Lower leg skin (tissue), 4 donors: Measurements from ENCODE around the gene STAC3. TPM values are rescaled to one million over a fixed set of nuclear protein-coding genes. Genes with fewer than 3 reads are reported as not detected.

ENCODE experiments used
- DNase-seq, 2 donors: peaks; one replicate each; pipeline ENCODE4 v3.0.0-alpha.2; 2019; ENCODE audit warnings: low spot score in 2 of 2
- H3K4me3 ChIP-seq: fragments of 200-600 bp; sonication (generic); 2 replicates; pipeline ENCODE4 v1.5.1; 2017; ENCODE audit warnings: mild to moderate bottlenecking, low read depth; ENCODE audit not compliant: poor library complexity, severe bottlenecking
- POLR2A ChIP-seq, 2 donors: fragments of 450-650 bp; IDR thresholded peaks; one replicate each; pipeline ENCODE4 v1.6.1; 2016 to 2017; ENCODE audit warnings: antibody characterized with exemption in 2 of 2, mild to moderate bottlenecking in 1 of 2, moderate library complexity in 1 of 2
- WGBS, 2 donors: methylation state at CpG; one replicate each; pipeline ENCODE4 v1.1.5; 2018; 5-methylcytosine and 5-hydroxymethylcytosine counted together
- intact Hi-C: fragments of 100-400 bp; cut with DNase I; formaldehyde crosslinking; loops from one replicate; pipeline ENCODE4 v1.15.0; 2023; ENCODE audit warnings: low total_unique reads
- total RNA-seq, 4 donors: library from RNA; depleted of rRNA; stranded (reverse); fragments of >200 nt; gene quantifications; one replicate each; pipeline ENCODE4 v1.1.0, GENCODE V29; 2016
- TF ChIP-seq, protein P1 (sequence below), 3 donors: fragments of 450-650 bp; IDR thresholded peaks; one replicate each; pipeline ENCODE4 v1.5.1; 2016; ENCODE audit warnings: antibody characterized with exemption in 3 of 3, mild to moderate bottlenecking in 3 of 3, moderate library complexity in 2 of 3

The STAC3 gene
- total RNA-seq, 4 donors from 2014 or later: 0.71 to 3.8 (median 1.5) TPM

GRCh38 chr12:57214398-57214781 lies 36.6 kb downstream of the STAC3 start:
- peak in 1 of 2 donors; percentile 92 for DNase-seq
- TF ChIP-seq, protein P1, sequence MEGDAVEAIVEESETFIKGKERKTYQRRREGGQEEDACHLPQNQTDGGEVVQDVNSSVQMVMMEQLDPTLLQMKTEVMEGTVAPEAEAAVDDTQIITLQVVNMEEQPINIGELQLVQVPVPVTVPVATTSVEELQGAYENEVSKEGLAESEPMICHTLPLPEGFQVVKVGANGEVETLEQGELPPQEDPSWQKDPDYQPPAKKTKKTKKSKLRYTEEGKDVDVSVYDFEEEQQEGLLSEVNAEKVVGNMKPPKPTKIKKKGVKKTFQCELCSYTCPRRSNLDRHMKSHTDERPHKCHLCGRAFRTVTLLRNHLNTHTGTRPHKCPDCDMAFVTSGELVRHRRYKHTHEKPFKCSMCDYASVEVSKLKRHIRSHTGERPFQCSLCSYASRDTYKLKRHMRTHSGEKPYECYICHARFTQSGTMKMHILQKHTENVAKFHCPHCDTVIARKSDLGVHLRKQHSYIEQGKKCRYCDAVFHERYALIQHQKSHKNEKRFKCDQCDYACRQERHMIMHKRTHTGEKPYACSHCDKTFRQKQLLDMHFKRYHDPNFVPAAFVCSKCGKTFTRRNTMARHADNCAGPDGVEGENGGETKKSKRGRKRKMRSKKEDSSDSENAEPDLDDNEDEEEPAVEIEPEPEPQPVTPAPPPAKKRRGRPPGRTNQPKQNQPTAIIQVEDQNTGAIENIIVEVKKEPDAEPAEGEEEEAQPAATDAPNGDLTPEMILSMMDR (IDR thresholded peaks at IDR 0.05): no peak
- no peak for TF ChIP-seq POLR2A (IDR thresholded peaks at IDR 0.05)
- no peak overlapping the region for H3K4me3 ChIP-seq
- intact Hi-C loops: loop anchor here (2.0 kb wide), 1 partner anchor 26 kb away; no protein-coding TSS in a partner anchor
- WGBS, 2 donors: 2% methylated on average over 14 of the region's 14 CpGs

DNA sequence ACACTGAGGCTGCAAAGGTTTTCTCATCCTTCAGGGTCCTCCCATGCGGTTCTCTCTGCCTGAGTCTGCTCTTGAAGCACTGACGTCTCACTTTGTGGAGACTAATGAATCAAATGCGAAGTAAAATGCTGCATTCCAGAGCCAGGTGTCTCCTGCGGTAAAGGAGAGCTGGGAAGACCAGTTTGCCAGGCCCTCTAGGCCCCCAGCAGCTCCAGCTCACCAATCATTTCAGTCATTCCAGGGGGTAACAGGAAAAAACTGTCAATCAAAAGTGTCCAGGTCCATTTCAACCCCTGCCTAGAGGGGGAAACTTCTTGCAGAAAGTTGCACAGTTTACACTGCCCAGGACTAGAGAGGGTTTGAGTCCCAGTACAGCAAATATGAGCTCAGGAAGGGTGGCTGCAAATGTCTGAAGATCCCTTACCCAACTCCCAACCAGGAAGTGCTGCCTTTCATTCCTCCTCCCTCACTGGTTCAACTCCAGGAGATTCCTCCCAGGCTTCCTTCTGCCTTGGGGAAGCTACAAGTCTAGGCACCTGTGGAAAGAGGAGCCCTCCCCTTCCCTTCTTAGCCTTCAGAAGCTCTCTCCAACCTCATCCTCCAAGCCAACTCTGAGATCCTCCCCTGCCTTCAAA lies 37.1 kb downstream of the STAC3 start:
- no peak overlapping the region for H3K4me3 ChIP-seq
- intact Hi-C loops: loop anchor here (2.0 kb wide), 1 partner anchor 27 kb away; no protein-coding TSS in a partner anchor
- 47 to 49% methylated on average over 4 of the region's 4 CpGs for WGBS, 2 donors
- no peak for DNase-seq
- TF ChIP-seq POLR2A (IDR thresholded peaks at IDR 0.05): no peak
- TF ChIP-seq, protein P1 (IDR thresholded peaks at IDR 0.05): no peak

DNA sequence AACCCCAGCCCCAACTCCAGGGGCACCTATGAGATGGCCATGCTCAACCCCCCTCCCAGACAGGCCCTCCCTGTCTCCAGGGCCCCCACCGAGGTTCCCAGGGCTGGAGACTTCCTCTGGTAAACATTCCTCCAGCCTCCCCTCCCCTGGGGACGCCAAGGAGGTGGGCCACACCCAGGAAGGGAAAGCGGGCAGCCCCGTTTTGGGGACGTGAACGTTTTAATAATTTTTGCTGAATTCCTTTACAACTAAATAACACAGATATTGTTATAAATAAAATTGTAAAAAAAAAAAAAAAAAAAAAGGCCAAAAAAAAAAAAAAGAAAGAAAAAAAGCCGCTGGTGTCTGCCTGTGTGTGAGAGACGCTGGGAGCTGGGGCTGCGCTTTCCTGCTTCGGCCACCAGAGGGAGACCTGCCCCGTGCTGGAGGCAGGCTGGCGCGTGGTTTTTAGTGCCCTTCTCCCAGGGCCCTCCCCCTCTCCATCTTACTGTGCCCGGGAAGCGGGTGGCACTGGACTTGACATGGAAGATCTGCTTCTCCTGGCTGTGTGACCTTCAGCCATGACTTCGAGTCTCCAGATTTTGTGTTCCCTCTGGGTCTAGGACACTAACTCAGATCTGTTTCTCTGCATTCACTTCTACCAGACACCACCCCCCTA lies 37.8 kb downstream of the STAC3 start:
- peak; percentile 88 to 98 for DNase-seq
- no peak for TF ChIP-seq POLR2A (IDR thresholded peaks at IDR 0.05)
- TF ChIP-seq, protein P1 (IDR thresholded peaks at IDR 0.05): peak in 1 of 3 donors; percentile 57
- WGBS, 2 donors: 2 to 6% methylated on average over 16 of the region's 16 CpGs
- no peak overlapping the region for H3K4me3 ChIP-seq
- intact Hi-C loops: no loop called here

DNA sequence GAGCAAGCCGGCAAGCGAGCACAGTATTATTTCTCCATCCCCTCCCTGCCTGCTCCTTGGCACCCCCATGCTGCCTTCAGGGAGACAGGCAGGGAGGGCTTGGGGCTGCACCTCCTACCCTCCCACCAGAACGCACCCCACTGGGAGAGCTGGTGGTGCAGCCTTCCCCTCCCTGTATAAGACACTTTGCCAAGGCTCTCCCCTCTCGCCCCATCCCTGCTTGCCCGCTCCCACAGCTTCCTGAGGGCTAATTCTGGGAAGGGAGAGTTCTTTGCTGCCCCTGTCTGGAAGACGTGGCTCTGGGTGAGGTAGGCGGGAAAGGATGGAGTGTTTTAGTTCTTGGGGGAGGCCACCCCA lies 38.3 kb downstream of the STAC3 start:
- 69 to 72% methylated on average over 7 of the region's 7 CpGs for WGBS, 2 donors
- intact Hi-C loops: no loop called here
- DNase-seq: no peak
- TF ChIP-seq POLR2A (IDR thresholded peaks at IDR 0.05): no peak
- TF ChIP-seq, protein P1 (IDR thresholded peaks at IDR 0.05): no peak
- no peak overlapping the region for H3K4me3 ChIP-seq

GRCh38 chr12:57211791-57212700 lies 38.9 kb downstream of the STAC3 start:
- intact Hi-C loops: no loop called here
- H3K4me3 ChIP-seq: no peak overlapping the region
- TF ChIP-seq, protein P1 (IDR thresholded peaks at IDR 0.05): no peak
- no peak for TF ChIP-seq POLR2A (IDR thresholded peaks at IDR 0.05)
- 78 to 86% methylated on average over 22 to 25 of the region's 27 CpGs for WGBS, 2 donors
- DNase-seq: no peak
